KMS-11 (cell line): Measurements from ENCODE around the gene FGF22.
"Not testable (repeated sequence)": the region's sequence is repeated elsewhere in the genome, so short reads cannot be mapped to it uniquely, and the experiment has no call there.

ENCODE experiments used
- H2AFZ ChIP-seq: fragments of 200-600 bp; sonication (generic); 2 replicates; pipeline ENCODE4 v1.6.1; 2016; ENCODE audit warnings: antibody characterized with exemption, mixed run types, low read depth
- H3K27ac ChIP-seq: fragments of 200-600 bp; sonication (generic); 2 replicates; pipeline ENCODE4 v1.6.1; 2016; ENCODE audit warnings: mild to moderate bottlenecking, mixed run types
- H3K27me3 ChIP-seq: fragments of 200-600 bp; sonication (generic); 2 replicates; pipeline ENCODE4 v1.6.1; 2017; ENCODE audit warnings: mild to moderate bottlenecking, low read depth, mixed run types, moderate library complexity; ENCODE audit not compliant: insufficient read depth
- H3K36me3 ChIP-seq: fragments of 200-600 bp; sonication (generic); 2 replicates; pipeline ENCODE4 v1.6.1; 2017; ENCODE audit warnings: mild to moderate bottlenecking, mixed run types; ENCODE audit not compliant: insufficient read depth
- H3K4me1 ChIP-seq: fragments of 200-600 bp; sonication (generic); 2 replicates; pipeline ENCODE4 v1.6.1; 2016; ENCODE audit warnings: mild to moderate bottlenecking, low read depth, mixed run types; ENCODE audit not compliant: poor library complexity, severe bottlenecking
- H3K4me2 ChIP-seq: fragments of 200-600 bp; sonication (generic); 2 replicates; pipeline ENCODE4 v1.7.0; 2016; ENCODE audit warnings: mild to moderate bottlenecking, mixed run types
- H3K4me3 ChIP-seq: fragments of 200-600 bp; sonication (generic); IDR thresholded peaks from 2 replicates; pipeline ENCODE4 v1.6.1; 2017; ENCODE audit warnings: low read depth, low read length, mixed read lengths; ENCODE audit not compliant: insufficient read depth
- H3K79me2 ChIP-seq: fragments of 200-600 bp; sonication (generic); 2 replicates; pipeline ENCODE4 v1.6.1; 2016; ENCODE audit warnings: low read depth, mixed run types; ENCODE audit not compliant: insufficient read depth
- H3K9ac ChIP-seq: fragments of 200-600 bp; sonication (generic); 2 replicates; pipeline ENCODE4 v1.6.1; 2016; ENCODE audit warnings: mild to moderate bottlenecking, mixed run types
- H4K20me1 ChIP-seq: fragments of 200-600 bp; sonication (generic); 2 replicates; pipeline ENCODE4 v1.6.1; 2016; ENCODE audit warnings: mild to moderate bottlenecking, mixed run types; ENCODE audit not compliant: insufficient read depth
- TF ChIP-seq, protein P1 (sequence below): fragments of 200-600 bp; sonication (generic); conservative IDR thresholded peaks from 2 replicates; pipeline ENCODE4 v1.6.1; 2017; ENCODE audit warnings: low read depth, mild to moderate bottlenecking, antibody characterized with exemption, low read length, moderate library complexity, mixed read lengths

FGF22 gene

GRCh38 chr19:623974-624373 lies 15.7 kb upstream of the FGF22 start:
- no peaks in the 10 kb centered on the region for H3K27me3 ChIP-seq
- H3K4me1 ChIP-seq, result no peaks in the 10 kb centered on the region
- no peak overlapping the region for H2AFZ ChIP-seq
- no peak overlapping the region for H3K4me2 ChIP-seq
- H4K20me1 ChIP-seq, result no peaks in the 10 kb centered on the region
- H3K36me3 ChIP-seq, result no peaks in the 10 kb centered on the region
- TF ChIP-seq, protein P1, sequence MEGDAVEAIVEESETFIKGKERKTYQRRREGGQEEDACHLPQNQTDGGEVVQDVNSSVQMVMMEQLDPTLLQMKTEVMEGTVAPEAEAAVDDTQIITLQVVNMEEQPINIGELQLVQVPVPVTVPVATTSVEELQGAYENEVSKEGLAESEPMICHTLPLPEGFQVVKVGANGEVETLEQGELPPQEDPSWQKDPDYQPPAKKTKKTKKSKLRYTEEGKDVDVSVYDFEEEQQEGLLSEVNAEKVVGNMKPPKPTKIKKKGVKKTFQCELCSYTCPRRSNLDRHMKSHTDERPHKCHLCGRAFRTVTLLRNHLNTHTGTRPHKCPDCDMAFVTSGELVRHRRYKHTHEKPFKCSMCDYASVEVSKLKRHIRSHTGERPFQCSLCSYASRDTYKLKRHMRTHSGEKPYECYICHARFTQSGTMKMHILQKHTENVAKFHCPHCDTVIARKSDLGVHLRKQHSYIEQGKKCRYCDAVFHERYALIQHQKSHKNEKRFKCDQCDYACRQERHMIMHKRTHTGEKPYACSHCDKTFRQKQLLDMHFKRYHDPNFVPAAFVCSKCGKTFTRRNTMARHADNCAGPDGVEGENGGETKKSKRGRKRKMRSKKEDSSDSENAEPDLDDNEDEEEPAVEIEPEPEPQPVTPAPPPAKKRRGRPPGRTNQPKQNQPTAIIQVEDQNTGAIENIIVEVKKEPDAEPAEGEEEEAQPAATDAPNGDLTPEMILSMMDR, result no peak
- H3K9ac ChIP-seq, result no peak overlapping the region
- H3K4me3 ChIP-seq, result no peak overlapping the region
- no peaks in the 10 kb centered on the region for H3K79me2 ChIP-seq
- no peak overlapping the region for H3K27ac ChIP-seq

DNA sequence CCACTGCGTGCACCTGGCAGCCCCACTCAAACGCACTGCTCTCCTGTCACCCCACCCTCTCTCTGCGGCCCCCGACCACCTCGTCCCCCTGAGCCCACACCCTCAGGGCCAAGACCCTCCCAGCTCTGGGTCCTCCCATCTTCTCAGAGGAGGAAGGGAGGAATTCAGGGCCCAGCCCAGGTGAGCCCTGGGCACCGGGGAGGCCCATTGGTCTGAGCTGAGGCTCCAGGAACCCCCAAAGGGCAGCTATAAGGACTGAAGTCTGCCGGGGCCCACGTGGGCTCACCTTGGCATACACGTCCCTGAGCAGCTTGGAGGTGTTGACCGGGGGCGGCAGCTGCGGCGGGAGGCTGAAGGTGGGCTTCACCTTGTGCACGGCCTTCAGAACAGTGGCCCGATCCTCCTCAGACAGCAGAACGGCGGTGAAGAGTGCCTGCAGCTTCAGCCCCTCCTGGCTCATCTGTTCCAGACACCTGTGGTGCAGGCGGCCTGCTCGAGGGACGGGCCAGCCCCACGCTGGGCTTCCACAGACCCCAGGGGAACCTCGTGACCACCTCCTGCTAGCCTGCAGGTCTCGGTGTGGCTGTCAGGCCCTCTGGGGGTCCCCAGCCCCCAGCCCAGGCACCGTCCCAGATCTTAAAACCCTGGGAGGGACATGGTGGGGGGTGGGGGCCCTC lies 15.1 kb upstream of the FGF22 start:
- Histone ChIP-seq H3K4me2 (no peak overlapping the region), H2AFZ (no peak overlapping the region), H3K79me2 (no peaks in the 10 kb centered on the region), H3K36me3 (no peaks in the 10 kb centered on the region), H3K27me3 (no peaks in the 10 kb centered on the region), H4K20me1 (no peaks in the 10 kb centered on the region), H3K27ac (no peak overlapping the region), H3K4me3 (no peak overlapping the region), H3K9ac (no peak overlapping the region), H3K4me1 (no peaks in the 10 kb centered on the region)
- TF ChIP-seq, protein P1, result no peak

- Histone ChIP-seq H3K4me2 (no peak overlapping the region), H3K27me3 (no peaks in the 10 kb centered on the region), H3K79me2 (no peaks in the 10 kb centered on the region), H3K9ac (no peak overlapping the region), H3K36me3 (no peaks in the 10 kb centered on the region), H2AFZ (no peak overlapping the region), H3K4me3 (no peak overlapping the region), H3K4me1 (no peaks in the 10 kb centered on the region), H4K20me1 (no peaks in the 10 kb centered on the region), H3K27ac (no peak overlapping the region)
- TF ChIP-seq, protein P1, result no peak
Observed at GRCh38 chr19:625257-625656, 14.4 kb upstream of the FGF22 start.

GRCh38 chr19:626566-626965 lies 13.1 kb upstream of the FGF22 start:
- H3K27ac ChIP-seq, H3K4me2 ChIP-seq, H3K9ac ChIP-seq, H3K36me3 ChIP-seq, H4K20me1 ChIP-seq, H3K27me3 ChIP-seq, H3K4me1 ChIP-seq, H3K4me3 ChIP-seq, H2AFZ ChIP-seq, H3K79me2 ChIP-seq: not testable (repeated sequence)

GRCh38 chr19:628168-628567 lies 11.5 kb upstream of the FGF22 start:
- no peaks in the 10 kb centered on the region for H3K36me3 ChIP-seq
- H3K4me3 ChIP-seq, result no peak overlapping the region
- H3K27me3 ChIP-seq, result no peaks in the 10 kb centered on the region
- no peaks in the 10 kb centered on the region for H4K20me1 ChIP-seq
- peaks cover 17% of the 10 kb centered on the region for H3K79me2 ChIP-seq
- H3K9ac ChIP-seq, result no peak overlapping the region
- H3K4me2 ChIP-seq, result no peak overlapping the region
- peaks cover 11% of the 10 kb centered on the region for H3K4me1 ChIP-seq
- no peak overlapping the region for H2AFZ ChIP-seq
- no peak overlapping the region for H3K27ac ChIP-seq
- TF ChIP-seq, protein P1, result peak; percentile 26; the same call in 1 of the 2 replicates

- H3K9ac ChIP-seq, H3K4me2 ChIP-seq, H4K20me1 ChIP-seq, H2AFZ ChIP-seq, H3K36me3 ChIP-seq, H3K4me3 ChIP-seq, H3K27ac ChIP-seq, H3K27me3 ChIP-seq: not testable (repeated sequence)
- Histone ChIP-seq H3K4me1 (peaks cover 11% of the 10 kb centered on the region), H3K79me2 (peaks cover 17% of the 10 kb centered on the region)
Observed at GRCh38 chr19:629515-629914, 10.2 kb upstream of the FGF22 start.
